GM18508 (cell line): ENCODE data around the gene KLHL18.
A peak's percentile ranks its signal among the peaks of the same experiment; 100 is the strongest.
"Not testable (repeated sequence)": the region's sequence is repeated elsewhere in the genome, so short reads cannot be mapped to it uniquely, and the experiment has no call there.

ENCODE experiments used
- ATAC-seq: cut with Tn5 transposase; IDR thresholded peaks from one replicate; pipeline ENCODE4 v1.9.1; 2021; ENCODE audit warnings: moderate number of reproducible peaks; ENCODE audit not compliant: insufficient read depth, unreplicated experiment

Gene KLHL18

GRCh38 chr3:47348411-47349154 is 65.8 kb downstream of the KLHL18 start:
- ATAC-seq: no peak

GRCh38 chr3:47355010-47355409 is 72.3 kb downstream of the KLHL18 start:
- ATAC-seq: no peak

GRCh38 chr3:47356201-47356600 is 73.5 kb downstream of the KLHL18 start:
- ATAC-seq: no peak

DNA sequence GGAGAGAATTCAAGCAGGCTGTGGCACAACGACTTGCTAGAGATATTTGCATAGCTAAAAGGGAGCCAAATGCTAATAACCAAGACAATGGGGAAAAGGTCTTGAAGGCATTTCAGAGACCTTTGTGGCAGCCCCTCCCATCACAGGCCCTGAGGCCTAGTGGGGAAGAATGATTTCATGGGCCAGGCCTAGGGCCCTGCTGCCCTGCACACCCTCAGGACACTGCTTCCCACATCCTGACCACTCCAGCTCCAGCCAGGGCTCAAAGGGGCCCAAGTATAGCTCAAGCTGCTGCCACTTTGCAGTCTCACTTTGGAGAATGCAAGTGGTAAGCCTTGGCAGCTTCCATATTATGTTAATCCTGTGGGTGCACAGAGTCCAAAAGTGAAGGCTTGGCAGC is 76.6 kb downstream of the KLHL18 start:
- no peak for ATAC-seq

GRCh38 chr3:47360110-47360517 is 77.4 kb downstream of the KLHL18 start:
- not testable (repeated sequence) for ATAC-seq

- ATAC-seq: no peak
Measured at GRCh38 chr3:47362701-47363100, 80.0 kb downstream of the KLHL18 start.

DNA sequence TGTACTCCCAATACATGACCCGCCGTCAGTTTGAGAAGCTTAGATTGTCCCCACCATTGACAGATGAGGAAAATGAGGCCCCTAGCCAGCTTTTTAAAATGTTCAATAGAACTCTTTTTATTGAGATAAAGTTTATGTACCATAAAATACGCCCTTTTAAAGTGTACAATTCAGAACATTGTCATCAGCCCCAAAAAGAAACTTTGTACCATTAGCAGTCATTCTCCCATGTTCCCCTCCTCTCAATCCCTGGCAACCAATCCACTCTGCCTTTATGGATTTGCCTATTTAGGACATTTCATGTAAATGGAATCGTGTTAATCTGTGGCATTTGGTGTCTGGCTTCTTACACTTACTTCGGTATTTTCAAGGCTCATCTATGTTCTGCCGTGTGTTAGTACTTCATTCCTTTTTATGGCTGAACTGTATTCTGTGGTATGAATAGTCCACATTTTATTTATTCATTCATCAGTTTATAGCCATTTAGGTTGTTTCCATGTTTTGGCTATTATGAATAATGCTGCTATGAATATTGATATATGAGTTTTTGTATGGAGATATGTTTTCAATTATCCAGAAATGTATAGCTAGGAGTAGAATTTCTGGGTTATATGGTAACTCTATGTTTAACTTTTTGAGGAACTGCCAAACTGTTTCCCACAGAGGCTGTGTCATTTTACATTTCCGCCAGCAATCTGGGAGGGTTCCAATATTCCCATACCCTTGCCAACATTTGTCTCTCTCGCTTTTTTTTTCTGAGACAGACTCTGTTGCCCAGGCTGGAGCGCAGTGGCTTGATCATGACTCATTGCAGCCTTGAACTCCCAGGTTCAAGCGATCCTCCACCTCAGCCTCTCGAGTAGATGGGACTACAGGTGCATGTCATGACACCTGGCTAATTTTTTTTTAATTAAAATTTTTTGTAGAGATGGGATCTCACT is 82.7 kb downstream of the KLHL18 start:
- ATAC-seq: no peak

DNA sequence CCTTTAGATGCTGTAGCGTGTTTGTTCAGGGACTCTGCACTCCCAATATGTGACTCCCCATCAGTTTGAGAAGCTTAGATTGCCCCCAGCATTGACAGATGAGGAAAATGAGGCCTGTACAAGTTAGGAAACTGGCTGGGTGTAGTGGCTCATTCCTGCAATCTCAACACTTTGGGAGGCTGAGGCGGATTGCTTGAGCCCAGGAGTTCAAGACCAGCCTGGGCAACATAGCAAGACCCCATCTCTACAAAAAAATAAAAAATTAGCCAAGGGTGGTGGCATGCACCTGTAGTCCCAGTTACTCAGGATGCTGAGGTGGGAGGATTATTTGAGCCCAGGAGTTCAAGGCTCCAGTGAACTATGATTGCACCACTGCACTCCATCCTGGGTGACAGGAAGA is 84.1 kb downstream of the KLHL18 start:
- no peak for ATAC-seq

DNA sequence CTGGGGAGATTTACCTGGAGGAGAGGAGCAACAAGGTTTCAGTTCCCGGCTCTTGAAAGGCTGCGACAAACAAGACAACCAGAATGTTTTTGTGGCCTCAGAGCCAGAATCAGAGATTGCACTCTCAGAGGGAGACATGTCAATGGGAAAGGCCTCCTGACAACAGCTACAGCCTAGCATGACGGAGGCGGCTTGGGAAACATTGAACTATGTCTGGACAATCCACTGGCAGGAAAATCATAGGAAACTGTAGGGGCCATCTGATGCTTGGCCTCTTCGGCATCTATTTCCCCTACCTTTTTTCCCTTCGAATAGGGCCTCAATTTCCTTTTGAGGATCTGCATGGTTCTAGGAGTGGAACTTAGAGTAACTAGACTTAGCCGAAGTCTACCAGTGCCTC is 84.9 kb downstream of the KLHL18 start:
- ATAC-seq: no peak

- ATAC-seq: not testable (repeated sequence)
Measured at GRCh38 chr3:47370020-47370419, 87.3 kb downstream of the KLHL18 start.

GRCh38 chr3:47370887-47371697 is 88.3 kb downstream of the KLHL18 start:
- no peak for ATAC-seq

- no peak for ATAC-seq
Measured at GRCh38 chr3:47374587-47374986, 91.8 kb downstream of the KLHL18 start.

GRCh38 chr3:47376393-47376792 is 93.6 kb downstream of the KLHL18 start:
- ATAC-seq: no peak

- no peak for ATAC-seq
Measured at GRCh38 chr3:47377186-47377585, 94.4 kb downstream of the KLHL18 start.

- ATAC-seq: no peak
Measured at GRCh38 chr3:47378869-47379268, 96.1 kb downstream of the KLHL18 start.

- ATAC-seq: no peak
Measured at GRCh38 chr3:47379411-47379899, 96.7 kb downstream of the KLHL18 start.

DNA sequence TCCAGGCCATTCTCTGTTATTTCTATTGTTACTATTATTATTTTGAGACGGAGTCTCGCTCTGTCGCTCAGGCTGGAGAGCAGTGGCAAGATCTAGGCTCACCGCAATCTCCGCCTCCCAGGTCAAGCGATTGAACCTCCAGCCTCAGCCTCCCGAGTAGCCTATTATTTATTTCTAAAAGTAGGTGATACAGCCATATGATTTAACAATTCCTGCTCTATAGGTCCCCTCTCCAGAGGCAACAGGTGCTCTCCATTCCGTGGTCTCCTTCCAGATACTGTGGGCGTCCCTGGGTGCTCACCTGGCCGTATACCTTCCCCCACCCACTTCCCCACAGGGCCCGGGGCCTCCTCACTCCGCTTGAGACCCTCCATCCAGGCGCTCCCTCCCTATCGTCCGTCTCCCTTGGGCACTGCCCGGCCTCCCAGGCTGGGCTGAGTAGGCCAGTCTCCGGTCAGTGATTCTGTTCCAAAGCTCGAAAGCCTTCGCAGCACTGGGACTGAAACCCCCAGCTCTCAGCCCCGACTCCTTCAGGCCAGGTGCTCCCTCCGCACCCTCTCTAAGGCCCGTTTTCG is 97.4 kb downstream of the KLHL18 start:
- ATAC-seq: peak; percentile 10

DNA sequence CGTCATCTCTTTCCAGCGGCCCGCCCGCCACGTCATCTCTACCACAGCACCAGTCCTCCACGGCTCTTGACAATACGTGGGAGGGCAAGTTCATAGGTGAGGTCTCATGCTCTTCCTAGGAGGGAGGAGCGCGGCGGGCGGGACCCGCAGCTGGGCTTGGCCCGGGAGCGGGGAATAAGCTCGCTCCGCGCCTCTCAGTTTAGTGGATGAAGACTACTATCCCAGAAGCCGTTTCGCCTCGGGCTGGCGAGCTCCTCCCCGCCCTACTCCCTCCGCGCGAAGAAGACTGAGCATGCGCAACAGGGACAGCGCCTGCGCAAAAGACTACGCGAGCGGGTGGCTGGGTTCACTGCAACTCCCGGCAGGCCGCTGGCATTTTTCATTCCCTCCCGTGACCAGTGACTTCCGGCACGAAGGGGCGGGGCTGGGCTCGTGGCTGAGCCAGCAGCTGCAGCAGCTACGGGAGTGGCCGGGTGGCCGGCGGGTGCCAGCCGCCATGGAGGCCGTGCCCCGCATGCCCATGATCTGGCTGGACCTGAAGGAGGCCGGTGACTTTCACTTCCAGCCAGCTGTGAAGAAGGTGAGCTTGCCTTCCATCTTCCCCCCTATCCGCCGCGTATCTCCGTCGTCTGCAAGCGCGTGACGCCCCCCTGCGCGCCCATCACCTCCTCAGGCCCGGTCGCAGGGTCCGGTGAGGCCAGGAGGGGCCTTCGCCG is 98.0 kb downstream of the KLHL18 start, which contains the start of gene PTPN23:
Gene PTPN23, plus strand, starts transcription at position 421 of the 716 bp plus-strand sequence. Its CDS starts 76 bp downstream, at position 497.
- peak; percentile 62 for ATAC-seq
